ENCODE data around the gene C11orf54.

GRCh38 chr11:93753241-93753640, 11.8 kb downstream of the C11orf54 start:
- TF ChIP-seq CTCF (IDR thresholded peaks at IDR 0.05; ENCODE audit: low read length) (no peak), EZH2 (IDR thresholded peaks at IDR 0.05; ENCODE audit: borderline replicate concordance, low read length) (no peak)
